Hindlimb muscle (tissue), 1 donor: Measurements from ENCODE around the gene LRP2. TPM values are rescaled to one million over a fixed set of nuclear protein-coding genes. Genes with fewer than 3 reads are reported as not detected.
"Not testable (repeated sequence)": the region's sequence is repeated elsewhere in the genome, so short reads cannot be mapped to it uniquely, and the experiment has no call there.

Source experiments
- DNase-seq: peaks from one replicate; pipeline ENCODE4 v3.0.0-alpha.2; 2013
- polyA plus RNA-seq: library from polyadenylated mRNA; unstranded; fragments of 120-200 nt; gene quantifications from one replicate; pipeline ENCODE4 v1.2.1, GENCODE V29; 2013; ENCODE audit not compliant: insufficient read length

LRP2 gene
- polyA plus RNA-seq, 1 donor = 0.05 TPM

- no peak for DNase-seq
These were observed 190.1 kb downstream of the LRP2 start for GRCh38 chr2:169172151-169172735.

- DNase-seq = no peak
These were observed 196.5 kb downstream of the LRP2 start for GRCh38 chr2:169165791-169166190.

GRCh38 chr2:169164311-169164710 is 198.0 kb downstream of the LRP2 start:
- no peak for DNase-seq

- DNase-seq = no peak
These were observed 199.7 kb downstream of the LRP2 start for GRCh38 chr2:169162613-169163012.

GRCh38 chr2:169160926-169161481 is 201.3 kb downstream of the LRP2 start:
- DNase-seq = no peak

GRCh38 chr2:169159686-169160085 is 202.6 kb downstream of the LRP2 start:
- no peak for DNase-seq

GRCh38 chr2:169158874-169159273 is 203.5 kb downstream of the LRP2 start:
- no peak for DNase-seq

GRCh38 chr2:169146220-169146619 is 216.1 kb downstream of the LRP2 start:
- no peak for DNase-seq

- DNase-seq = no peak
These were observed 218.3 kb downstream of the LRP2 start for GRCh38 chr2:169143998-169144397.

- DNase-seq = no peak
These were observed 220.5 kb downstream of the LRP2 start for GRCh38 chr2:169141713-169142352.

GRCh38 chr2:169139993-169140767 is 222.2 kb downstream of the LRP2 start:
- no peak for DNase-seq

- no peak for DNase-seq
These were observed 223.2 kb downstream of the LRP2 start for GRCh38 chr2:169139145-169139544.

- no peak for DNase-seq
These were observed 224.4 kb downstream of the LRP2 start for GRCh38 chr2:169137924-169138323.

- no peak for DNase-seq
These were observed 225.3 kb downstream of the LRP2 start for GRCh38 chr2:169136885-169137534.

GRCh38 chr2:169136428-169136827 is 225.9 kb downstream of the LRP2 start:
- not testable (repeated sequence) for DNase-seq

GRCh38 chr2:169134272-169134671 is 228.1 kb downstream of the LRP2 start:
- not testable (repeated sequence) for DNase-seq

GRCh38 chr2:169131587-169132512 is 230.5 kb downstream of the LRP2 start:
- no peak for DNase-seq

GRCh38 chr2:169129703-169130243 is 232.6 kb downstream of the LRP2 start:
- no peak for DNase-seq

- no peak for DNase-seq
These were observed 242.5 kb downstream of the LRP2 start for GRCh38 chr2:169119851-169120250.

- DNase-seq = no peak
These were observed 243.1 kb downstream of the LRP2 start for GRCh38 chr2:169119123-169119760.

GRCh38 chr2:169118060-169118459 is 244.3 kb downstream of the LRP2 start:
- DNase-seq = no peak
